HFFc6 (cell line): Measurements from ENCODE around the gene CCNDBP1. TPM values are rescaled to one million over a fixed set of nuclear protein-coding genes. Genes with fewer than 3 reads are reported as not detected.
A peak's percentile ranks its signal among the peaks of the same experiment; 100 is the strongest.
"Not testable (repeated sequence)": the region's sequence is repeated elsewhere in the genome, so short reads cannot be mapped to it uniquely, and the experiment has no call there.

Experiments used
- DNase-seq: peaks from one replicate; pipeline ENCODE4 v3.0.0-alpha.2; 2018
- H3K27ac Mint-ChIP-seq: 2 replicates; pipeline ENCODE4 v1.8.0; 2020; ENCODE audit warnings: mild to moderate bottlenecking, mixed read lengths
- H3K27me3 Mint-ChIP-seq: 2 replicates; pipeline ENCODE4 v1.8.0; 2021; ENCODE audit warnings: mild to moderate bottlenecking, moderate library complexity, mixed read lengths; ENCODE audit not compliant: insufficient read depth
- H3K36me3 Mint-ChIP-seq: 2 replicates; pipeline ENCODE4 v1.8.0; 2021; ENCODE audit warnings: low read depth, mixed read lengths
- H3K4me1 Mint-ChIP-seq: 2 replicates; pipeline ENCODE4 v1.8.0; 2020; ENCODE audit warnings: low read depth, mixed read lengths
- H3K4me3 Mint-ChIP-seq: 2 replicates; pipeline ENCODE4 v1.8.0; 2020; ENCODE audit warnings: mild to moderate bottlenecking, moderate library complexity, mixed read lengths
- H3K9me3 Mint-ChIP-seq: 2 replicates; pipeline ENCODE4 v1.8.0; 2020; ENCODE audit warnings: mild to moderate bottlenecking, mixed read lengths
- total RNA-seq, 6 experiments: library from RNA; stranded (reverse); fragmentation: NEBNext Ultra II Directional; extraction: Animal tissue kit (Norgen Biotek cat#: 25700); gene quantifications; 2 replicates in 1 of 6; 3 replicates in 5 of 6; pipeline ENCODE4 v1.2.3, GENCODE V29; 2021
- TF ChIP-seq, protein P1 (sequence below): fragments of 200-600 bp; sonication (generic); IDR thresholded peaks from 2 replicates; pipeline ENCODE4 v1.5.0; 2021; ENCODE audit warnings: antibody characterized with exemption, mild to moderate bottlenecking

CCNDBP1 gene
- total RNA-seq, 6 experiments from 2014 or later: 50.9 to 60.7 (median 57.2) TPM

DNA sequence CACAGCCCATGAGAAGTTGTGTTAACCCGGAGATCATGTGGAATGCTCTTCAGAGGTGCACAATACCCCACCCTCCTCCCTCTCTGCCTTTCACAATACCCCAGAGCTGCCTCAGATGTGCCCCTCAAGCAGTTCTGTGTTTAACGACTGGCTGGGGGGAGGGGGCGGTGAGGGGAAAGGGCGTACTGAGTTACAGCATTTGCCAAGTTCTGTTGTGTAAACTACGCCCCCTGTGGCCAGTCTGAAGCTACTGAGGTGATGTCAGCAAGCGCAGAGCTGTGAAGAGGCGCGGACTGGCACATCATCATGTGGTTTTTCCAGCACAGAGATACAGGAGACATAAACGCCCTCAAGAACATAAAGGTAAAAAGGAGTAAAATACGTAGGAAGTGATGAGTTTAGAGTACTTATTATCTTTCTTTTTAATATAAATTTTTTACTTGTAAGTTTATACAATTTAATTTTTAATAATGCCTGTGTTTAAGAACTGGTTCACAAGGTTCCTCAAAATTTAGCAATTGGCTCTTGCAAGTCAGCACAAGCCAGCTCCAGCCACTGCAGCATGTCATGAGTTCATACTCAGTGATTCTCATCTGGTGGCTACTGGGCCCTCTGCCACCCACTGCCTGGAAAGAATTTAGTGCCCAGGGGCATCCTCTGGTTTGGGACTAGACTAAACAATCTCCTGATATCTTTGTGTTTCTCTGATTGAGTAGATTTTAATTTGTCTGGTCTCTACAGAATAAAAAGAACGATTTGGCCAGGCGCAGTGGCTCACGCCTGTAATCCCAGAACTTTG, 33.9 kb downstream of the CCNDBP1 start:
- no peaks in the 10 kb centered on the region for H3K36me3 Mint-ChIP-seq
- H3K4me1 Mint-ChIP-seq: no peaks in the 10 kb centered on the region
- no peak overlapping the region for H3K27ac Mint-ChIP-seq
- no peaks in the 10 kb centered on the region for H3K9me3 Mint-ChIP-seq
- H3K4me3 Mint-ChIP-seq: no peak overlapping the region
- peaks cover 51% of the 10 kb centered on the region for H3K27me3 Mint-ChIP-seq
- DNase-seq: peak; percentile 43
- TF ChIP-seq, protein P1, sequence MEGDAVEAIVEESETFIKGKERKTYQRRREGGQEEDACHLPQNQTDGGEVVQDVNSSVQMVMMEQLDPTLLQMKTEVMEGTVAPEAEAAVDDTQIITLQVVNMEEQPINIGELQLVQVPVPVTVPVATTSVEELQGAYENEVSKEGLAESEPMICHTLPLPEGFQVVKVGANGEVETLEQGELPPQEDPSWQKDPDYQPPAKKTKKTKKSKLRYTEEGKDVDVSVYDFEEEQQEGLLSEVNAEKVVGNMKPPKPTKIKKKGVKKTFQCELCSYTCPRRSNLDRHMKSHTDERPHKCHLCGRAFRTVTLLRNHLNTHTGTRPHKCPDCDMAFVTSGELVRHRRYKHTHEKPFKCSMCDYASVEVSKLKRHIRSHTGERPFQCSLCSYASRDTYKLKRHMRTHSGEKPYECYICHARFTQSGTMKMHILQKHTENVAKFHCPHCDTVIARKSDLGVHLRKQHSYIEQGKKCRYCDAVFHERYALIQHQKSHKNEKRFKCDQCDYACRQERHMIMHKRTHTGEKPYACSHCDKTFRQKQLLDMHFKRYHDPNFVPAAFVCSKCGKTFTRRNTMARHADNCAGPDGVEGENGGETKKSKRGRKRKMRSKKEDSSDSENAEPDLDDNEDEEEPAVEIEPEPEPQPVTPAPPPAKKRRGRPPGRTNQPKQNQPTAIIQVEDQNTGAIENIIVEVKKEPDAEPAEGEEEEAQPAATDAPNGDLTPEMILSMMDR: peak; percentile 71

DNA sequence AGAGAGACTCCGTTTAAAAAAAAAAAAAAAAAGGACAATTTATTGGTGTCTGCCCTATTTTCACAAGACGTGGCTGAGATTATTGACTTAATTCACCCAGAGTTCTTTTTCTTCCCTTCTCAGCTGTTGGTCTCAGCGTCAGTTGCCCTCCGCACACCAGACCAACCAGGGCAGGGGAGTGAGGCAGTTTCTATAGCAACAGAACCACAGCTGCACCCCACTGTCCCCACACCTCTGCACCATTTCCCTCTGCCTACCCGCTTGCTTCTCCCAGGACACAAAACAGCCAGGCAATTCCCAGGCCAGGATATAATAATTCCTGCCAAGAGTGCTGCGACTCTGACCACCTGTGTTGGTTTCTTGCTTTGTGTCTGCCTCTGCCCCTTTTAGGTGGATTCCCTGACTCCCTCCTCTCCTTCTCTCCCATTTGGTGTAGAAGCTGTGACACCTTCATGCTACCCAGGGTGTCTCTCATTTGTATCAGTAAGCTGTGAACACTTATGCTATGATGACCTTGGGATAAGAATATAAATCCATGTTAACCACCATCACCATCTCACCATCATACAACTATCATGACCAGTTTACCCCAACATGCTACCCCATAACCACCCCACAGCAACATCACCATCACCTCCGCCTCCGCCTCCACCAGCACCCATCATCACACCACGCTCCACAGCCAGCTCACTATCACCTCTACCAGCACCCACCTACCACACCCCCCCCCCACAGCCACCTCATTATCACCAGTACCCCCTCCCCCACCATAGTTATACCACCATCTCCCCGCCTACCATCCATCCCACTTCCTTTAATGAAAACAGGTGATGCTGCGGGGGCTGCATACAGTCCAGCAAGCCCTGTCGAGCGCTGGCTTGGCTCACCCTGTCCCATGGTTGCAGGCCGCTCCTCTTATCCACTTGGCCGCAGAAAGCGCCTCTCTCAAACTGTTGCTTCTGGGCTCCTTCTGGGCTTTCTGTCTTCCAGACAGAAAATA, 35.0 kb downstream of the CCNDBP1 start:
- no peaks in the 10 kb centered on the region for H3K36me3 Mint-ChIP-seq
- H3K27me3 Mint-ChIP-seq: peaks cover 45% of the 10 kb centered on the region
- no peak for DNase-seq
- no peak overlapping the region for H3K4me3 Mint-ChIP-seq
- no peaks in the 10 kb centered on the region for H3K4me1 Mint-ChIP-seq
- H3K27ac Mint-ChIP-seq: no peak overlapping the region
- H3K9me3 Mint-ChIP-seq: no peaks in the 10 kb centered on the region
- TF ChIP-seq, protein P1: no peak

DNA sequence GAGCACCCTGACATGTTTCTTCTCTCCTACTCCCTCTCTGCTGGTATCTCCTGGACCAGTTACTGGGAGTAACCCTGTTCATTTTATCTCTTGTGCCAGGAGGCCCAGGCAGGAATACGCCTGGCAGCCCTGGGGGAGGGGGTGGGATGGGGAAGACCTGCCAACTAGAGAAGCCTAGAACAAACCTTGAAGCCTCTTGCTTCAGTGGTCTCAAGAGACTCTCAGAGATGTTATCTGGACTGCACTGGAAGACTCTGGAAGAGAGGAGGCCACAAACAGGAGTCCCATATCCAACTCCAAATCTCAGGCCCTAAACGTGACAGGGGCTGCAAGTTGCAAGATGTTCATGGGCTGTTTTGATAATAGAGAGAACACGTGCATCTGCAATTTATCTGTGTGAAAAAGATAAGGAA, 35.8 kb downstream of the CCNDBP1 start, which contains the start of gene EPB42:
EPB42 (minus strand) TSS at position 28 of the 413 bp plus-strand sequence. CDS start 193 bp downstream, outside the sequence.
- no peaks in the 10 kb centered on the region for H3K4me1 Mint-ChIP-seq
- H3K27ac Mint-ChIP-seq: no peak within 1 kb of the TSS
- TF ChIP-seq, protein P1: no peak
- H3K9me3 Mint-ChIP-seq: no peaks in the 10 kb centered on the region
- no peak within 1 kb of the TSS for H3K4me3 Mint-ChIP-seq
- peaks cover 43% of the 10 kb centered on the region for H3K27me3 Mint-ChIP-seq
- no peaks in the 10 kb centered on the region for H3K36me3 Mint-ChIP-seq
- DNase-seq: no peak

DNA sequence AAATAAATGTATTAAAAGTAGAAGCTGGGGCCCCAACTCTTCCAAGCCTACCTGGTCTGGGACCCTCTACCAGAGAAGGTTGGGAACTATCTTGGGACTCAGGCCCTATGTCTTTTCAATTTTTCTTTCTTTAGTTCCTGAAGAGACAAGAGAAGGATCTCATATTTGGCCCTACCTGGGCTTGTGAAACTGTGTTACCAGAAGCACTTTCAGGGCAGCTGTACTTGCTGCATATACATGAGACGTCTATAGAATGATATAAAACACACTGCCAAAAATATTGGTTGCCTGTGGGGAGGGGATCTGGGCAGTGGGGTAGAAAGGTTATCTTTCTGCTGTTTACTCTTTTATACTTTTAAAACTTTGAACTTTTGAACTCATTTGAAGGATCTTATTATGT, 36.2 kb downstream of the CCNDBP1 start:
- Mint-ChIP-seq H3K27me3 (peaks cover 41% of the 10 kb centered on the region), H3K36me3 (no peaks in the 10 kb centered on the region), H3K4me3 (no peak overlapping the region), H3K9me3 (no peaks in the 10 kb centered on the region), H3K4me1 (no peaks in the 10 kb centered on the region), H3K27ac (no peak overlapping the region)
- TF ChIP-seq, protein P1: no peak
- DNase-seq: no peak

DNA sequence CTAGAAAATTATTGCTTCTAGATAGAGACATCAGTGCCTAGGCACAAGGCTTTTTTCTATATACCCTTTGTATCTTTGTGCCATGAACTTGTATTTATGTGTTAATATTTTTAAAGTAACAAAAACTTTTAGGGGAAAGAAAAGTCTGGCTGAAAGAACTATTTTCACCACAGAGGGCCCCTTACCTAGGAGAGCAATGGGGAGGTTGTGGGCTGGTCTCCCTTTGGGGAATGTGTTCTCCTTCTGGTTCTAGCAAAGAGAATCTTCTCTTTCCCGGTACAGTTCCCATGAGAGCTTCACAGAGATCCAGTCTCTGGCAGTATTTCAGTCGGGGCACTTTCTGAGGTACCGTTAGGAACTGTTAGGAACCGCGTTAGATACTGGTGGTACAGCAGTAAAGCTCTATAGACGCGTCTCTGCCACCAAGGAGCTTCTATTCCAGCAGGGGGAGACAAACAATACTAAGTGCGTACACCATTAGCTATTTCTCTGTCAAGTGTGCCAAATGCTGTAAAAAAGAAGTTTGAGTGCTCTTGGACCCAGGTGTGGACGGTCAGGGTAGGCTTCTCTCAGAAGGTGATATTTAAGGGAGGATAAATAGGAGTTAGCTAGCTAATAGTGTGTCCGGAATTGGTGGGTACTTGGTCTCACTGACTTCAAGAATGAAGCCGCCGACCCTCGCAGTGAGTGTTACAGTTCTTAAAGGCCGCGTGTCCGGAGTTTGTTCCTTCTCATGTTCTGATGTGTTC, 40.2 kb downstream of the CCNDBP1 start:
- H3K27ac Mint-ChIP-seq: no peak overlapping the region
- H3K9me3 Mint-ChIP-seq: no peaks in the 10 kb centered on the region
- H3K36me3 Mint-ChIP-seq: no peaks in the 10 kb centered on the region
- no peaks in the 10 kb centered on the region; the same call in 1 of the 2 replicates for H3K4me1 Mint-ChIP-seq
- DNase-seq: peak; percentile 57
- TF ChIP-seq, protein P1: peak; percentile 85
- H3K4me3 Mint-ChIP-seq: no peak overlapping the region
- peaks cover 39% of the 10 kb centered on the region for H3K27me3 Mint-ChIP-seq

DNA sequence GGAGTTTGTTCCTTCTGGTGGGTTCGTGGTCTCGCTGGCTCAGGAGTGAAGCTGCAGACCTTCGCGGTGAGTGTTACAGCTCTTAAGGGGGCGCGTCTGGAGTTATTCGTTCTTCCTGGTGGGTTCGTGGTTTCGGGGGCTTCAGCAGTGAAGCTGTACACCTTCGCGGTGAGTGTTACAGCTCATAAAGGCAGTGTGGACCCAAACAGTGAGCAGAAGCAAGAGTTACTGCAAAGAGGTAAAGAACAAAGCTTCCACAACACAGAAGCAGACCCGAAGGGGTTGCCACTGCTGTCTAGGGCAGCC, 40.7 kb downstream of the CCNDBP1 start:
- not testable (repeated sequence) for H3K27ac Mint-ChIP-seq, H3K36me3 Mint-ChIP-seq, H3K9me3 Mint-ChIP-seq, H3K4me3 Mint-ChIP-seq, DNase-seq, H3K4me1 Mint-ChIP-seq
- H3K27me3 Mint-ChIP-seq: peaks cover 42% of the 10 kb centered on the region
